ENCODE data around the gene BSN. TPM values are rescaled to one million over a fixed set of nuclear protein-coding genes. Genes with fewer than 3 reads are reported as not detected.
A peak's percentile ranks its signal among the peaks of the same experiment; 100 is the strongest.

Gene BSN
- total RNA-seq, 1 donor from 2014 or later = 0.92 TPM

- no peak for DNase-seq (ENCODE audit: low read depth)
- TF ChIP-seq CTCF (IDR thresholded peaks at IDR 0.05; ENCODE audit: insufficient read depth, low read length, poor library complexity, severe bottlenecking) = no peak
- Histone ChIP-seq H3K27me3 (ENCODE audit: control insufficient read depth, insufficient read depth, low read length) (peaks cover 3% of the 10 kb centered on the region), H3K36me3 (ENCODE audit: control insufficient read depth, insufficient read depth, low read length) (no peaks in the 10 kb centered on the region), H3K4me3 (ENCODE audit: low read depth, low read length) (no peak overlapping the region)
Measured at GRCh38 chr3:49664300-49664699, 110.0 kb downstream of the BSN start.

DNA sequence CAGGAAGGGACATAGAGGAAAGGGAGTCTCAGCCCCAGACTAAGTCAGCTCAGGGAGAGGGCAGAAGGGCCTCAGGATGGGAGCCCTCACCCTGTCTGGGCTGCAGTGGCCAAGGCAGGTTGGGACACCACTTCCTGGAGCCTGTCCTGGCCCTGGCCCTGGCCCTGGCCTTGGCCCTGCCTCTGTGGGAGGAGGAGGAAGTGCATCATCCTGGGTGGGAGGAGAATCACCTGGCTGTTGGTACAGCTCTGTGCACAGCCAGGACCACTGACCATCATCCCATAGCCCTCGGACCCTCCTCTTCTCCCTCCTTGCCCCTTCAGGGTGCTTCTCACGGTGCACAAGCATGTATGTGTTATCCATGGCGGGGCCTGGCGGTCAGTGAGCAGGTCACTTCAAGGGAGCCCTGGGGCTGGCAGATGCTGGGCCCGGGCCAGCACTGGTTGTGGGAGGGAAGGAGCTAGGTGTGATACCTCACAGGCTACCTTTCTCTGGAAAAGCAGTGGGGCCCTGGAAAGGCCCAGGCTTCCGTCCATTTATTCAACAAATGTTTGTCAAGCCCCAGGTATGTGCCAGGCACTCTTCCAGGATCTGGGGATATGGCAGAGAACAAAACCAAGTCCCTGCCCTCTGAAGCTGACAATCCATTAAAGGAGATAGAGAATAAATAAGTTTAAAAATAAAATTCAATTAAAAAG is 111.7 kb downstream of the BSN start:
- DNase-seq (ENCODE audit: low read depth) = no peak
- no peaks in the 10 kb centered on the region for H3K36me3 ChIP-seq (ENCODE audit: control insufficient read depth, insufficient read depth, low read length)
- H3K4me3 ChIP-seq (ENCODE audit: low read depth, low read length) = no peak overlapping the region
- no peaks in the 10 kb centered on the region for H3K27me3 ChIP-seq (ENCODE audit: control insufficient read depth, insufficient read depth, low read length)
- no peak for TF ChIP-seq CTCF (IDR thresholded peaks at IDR 0.05; ENCODE audit: insufficient read depth, low read length, poor library complexity, severe bottlenecking)

- Histone ChIP-seq H3K4me3 (ENCODE audit: low read depth, low read length) (no peak overlapping the region), H3K27me3 (ENCODE audit: control insufficient read depth, insufficient read depth, low read length) (no peaks in the 10 kb centered on the region), H3K36me3 (ENCODE audit: control insufficient read depth, insufficient read depth, low read length) (no peaks in the 10 kb centered on the region)
- no peak for TF ChIP-seq CTCF (IDR thresholded peaks at IDR 0.05; ENCODE audit: insufficient read depth, low read length, poor library complexity, severe bottlenecking)
- no peak for DNase-seq (ENCODE audit: low read depth)
Measured at GRCh38 chr3:49666592-49666991, 112.3 kb downstream of the BSN start.

DNA sequence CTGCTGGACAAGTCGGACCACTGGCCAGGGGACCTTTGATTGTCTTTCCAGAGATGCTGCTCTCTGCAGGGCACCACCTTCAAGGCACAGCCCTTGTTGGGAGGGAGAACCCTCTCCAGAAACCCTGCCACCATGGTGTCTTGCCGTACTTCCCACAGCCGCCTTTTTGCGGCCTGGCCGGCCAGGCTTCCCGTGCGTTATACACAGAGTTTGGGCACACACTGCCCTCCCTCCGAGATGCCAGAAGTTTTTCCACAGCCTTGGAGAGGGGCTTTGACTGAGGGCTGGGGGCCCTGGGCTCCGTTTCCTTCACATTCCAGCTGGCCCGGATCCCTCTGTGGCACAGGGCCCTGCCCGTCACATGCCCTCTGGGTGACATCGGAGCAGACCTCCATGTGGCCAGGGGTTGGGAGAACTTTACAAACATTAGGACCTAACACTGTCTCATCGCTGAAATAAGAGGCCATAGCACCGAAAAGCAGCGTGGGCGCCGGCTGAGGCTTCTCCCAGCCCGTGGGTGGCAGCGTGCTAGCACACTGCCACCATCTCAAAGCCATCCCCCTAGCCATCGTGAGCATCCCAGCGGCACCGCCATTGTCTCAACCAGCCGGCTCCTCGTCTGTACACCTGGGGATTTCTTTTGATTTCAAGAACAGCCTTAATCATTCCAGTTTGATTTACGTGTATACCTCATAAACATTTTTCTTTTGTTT is 113.6 kb downstream of the BSN start:
- H3K36me3 ChIP-seq (ENCODE audit: control insufficient read depth, insufficient read depth, low read length) = no peaks in the 10 kb centered on the region
- H3K4me3 ChIP-seq (ENCODE audit: low read depth, low read length) = no peak overlapping the region
- no peak for DNase-seq (ENCODE audit: low read depth)
- H3K27me3 ChIP-seq (ENCODE audit: control insufficient read depth, insufficient read depth, low read length) = no peaks in the 10 kb centered on the region
- no peak for TF ChIP-seq CTCF (IDR thresholded peaks at IDR 0.05; ENCODE audit: insufficient read depth, low read length, poor library complexity, severe bottlenecking)

DNA sequence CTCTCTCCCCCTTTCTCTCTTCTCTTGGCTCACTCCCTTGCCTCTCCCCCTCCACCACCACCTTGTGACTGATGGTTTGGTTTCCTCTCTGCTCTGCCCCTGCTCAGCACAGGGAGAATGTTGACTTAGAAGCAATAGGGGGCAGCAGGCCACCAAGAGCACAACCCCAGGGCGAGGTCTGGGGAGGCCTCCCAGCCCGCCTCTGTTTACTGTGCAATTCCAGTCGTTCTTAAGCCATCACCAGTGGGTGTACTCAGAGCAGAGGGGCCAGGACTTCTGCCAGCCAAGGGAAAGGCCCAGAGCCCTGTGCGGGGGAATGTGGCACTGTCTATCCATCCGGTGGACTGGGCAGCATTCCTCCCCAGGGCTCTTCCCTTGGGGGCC is 114.1 kb downstream of the BSN start:
- Histone ChIP-seq H3K4me3 (ENCODE audit: low read depth, low read length) (no peak overlapping the region), H3K27me3 (ENCODE audit: control insufficient read depth, insufficient read depth, low read length) (no peaks in the 10 kb centered on the region)
- DNase-seq (ENCODE audit: low read depth) = no peak

More for the DNA sequence above, 114.1 kb downstream of the BSN start:
- peak; percentile 5 for TF ChIP-seq CTCF (IDR thresholded peaks at IDR 0.05; ENCODE audit: insufficient read depth, low read length, poor library complexity, severe bottlenecking)
- H3K36me3 ChIP-seq (ENCODE audit: control insufficient read depth, insufficient read depth, low read length) = no peaks in the 10 kb centered on the region

Measured in kidney epithelial cell (primary cell).